Gastroesophageal sphincter (tissue), 3 donors: ENCODE measurements around the gene TEX28.

Experiments used
- CTCF ChIP-seq, 4 experiments: fragments of 200-600 bp in 2 of 4; fragments of 450-650 bp in 2 of 4; sonication (generic) in 1 of 4; IDR thresholded peaks; one replicate each; pipeline ENCODE4 v1.5.1; 2017 to 2019; ENCODE audit warnings: antibody characterized with exemption in 4 of 4, mild to moderate bottlenecking in 2 of 4, moderate library complexity in 2 of 4
- POLR2A ChIP-seq, 2 donors: fragments of 450-650 bp; IDR thresholded peaks; one replicate each; pipeline ENCODE4 v1.6.1; 2017; ENCODE audit warnings: antibody characterized with exemption in 2 of 2, mild to moderate bottlenecking in 2 of 2, moderate library complexity in 1 of 2

GRCh38 chrX:154315416-154315815 lies 20.5 kb upstream of the TEX28 start:
- TF ChIP-seq CTCF (IDR thresholded peaks at IDR 0.05) (no peak), POLR2A (IDR thresholded peaks at IDR 0.05) (no peak)
